HL-60 (cell line): ENCODE results near the gene TMPRSS15.

Source experiments
- CTCF ChIP-seq: IDR thresholded peaks from one replicate; pipeline ENCODE4 v1.5.1; 2011; ENCODE audit warnings: low read length, control low read depth, inconsistent platforms; ENCODE audit not compliant: insufficient read depth
- GABPA ChIP-seq: IDR thresholded peaks from 2 replicates; pipeline ENCODE4 v1.6.1; 2012; ENCODE audit warnings: low read depth

GRCh38 chr21:18387994-18388393 is 15.6 kb downstream of the TMPRSS15 start:
- TF ChIP-seq GABPA (no peak), CTCF (no peak)
